ENCODE measurements around the gene TULP4.
"Not testable (repeated sequence)": the region's sequence is repeated elsewhere in the genome, so short reads cannot be mapped to it uniquely, and the experiment has no call there.

The TULP4 gene

DNA sequence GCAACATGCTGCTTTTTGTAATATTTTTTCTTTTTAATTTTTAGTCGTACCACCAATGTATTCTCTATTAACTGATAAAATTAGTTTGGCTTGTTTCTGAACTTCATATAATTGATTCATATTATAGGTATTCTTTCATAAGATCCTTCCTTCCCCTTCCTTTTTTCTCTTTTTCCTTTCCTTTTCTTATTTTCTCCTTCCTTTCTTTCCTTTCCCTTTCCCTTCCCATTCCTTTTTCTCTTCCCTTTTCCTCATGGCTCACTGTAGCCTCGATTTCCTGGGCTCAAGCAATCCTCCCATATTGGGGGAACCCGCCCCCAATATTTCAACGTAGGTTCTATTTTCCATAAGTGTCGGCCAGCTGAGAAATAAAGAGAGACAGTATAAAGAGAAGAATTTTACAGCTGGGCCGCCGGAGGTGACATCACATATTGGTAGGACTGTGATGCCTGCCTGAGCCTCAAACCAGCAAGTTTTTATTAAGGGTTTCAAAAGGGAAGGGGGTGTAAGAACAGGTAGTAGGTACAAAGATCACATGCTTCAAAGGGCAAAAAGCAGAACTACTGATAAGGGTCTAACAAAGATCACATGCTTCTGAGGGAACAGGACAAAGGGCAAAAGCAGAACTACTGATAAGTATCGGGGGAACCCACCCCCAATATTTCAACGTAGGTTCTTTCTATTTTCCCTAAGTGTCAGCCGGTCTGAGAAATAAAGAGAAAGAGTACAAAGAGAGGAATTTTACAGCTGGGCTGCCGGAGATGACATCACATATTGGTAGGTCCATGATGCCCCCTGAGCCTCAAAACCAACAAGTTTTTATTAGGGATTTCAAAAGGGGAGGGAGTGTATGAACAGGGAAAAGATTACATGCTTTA, 16.1 kb upstream of the TULP4 start:
- in situ Hi-C loops (cut with HindIII; ENCODE audit: low sequenced_read_pairs) = not testable (repeated sequence)

DNA sequence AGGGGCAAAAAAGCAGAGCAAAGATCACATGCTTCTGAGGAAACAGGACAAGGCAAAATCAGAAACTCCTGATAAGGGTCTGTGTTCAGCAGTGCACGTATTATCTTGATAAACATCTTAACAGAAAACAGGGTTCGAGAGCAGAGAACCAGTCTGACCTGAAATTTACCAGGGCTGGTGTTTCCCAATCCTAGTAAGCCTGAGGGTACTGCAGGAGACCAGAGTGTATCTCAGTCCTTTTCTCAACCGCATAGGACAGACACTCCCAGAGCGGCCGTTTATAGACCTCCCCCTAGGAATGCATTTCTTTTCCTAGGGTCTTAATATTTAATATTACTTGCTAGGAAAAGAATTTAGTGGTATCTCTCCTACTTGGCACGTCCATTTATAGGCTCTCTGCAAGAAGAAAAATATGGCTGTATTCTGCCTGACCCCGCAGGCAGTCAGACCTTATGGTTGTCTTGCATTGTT, 15.4 kb upstream of the TULP4 start:
- in situ Hi-C loops (cut with HindIII; ENCODE audit: low sequenced_read_pairs) = not testable (repeated sequence)

DNA sequence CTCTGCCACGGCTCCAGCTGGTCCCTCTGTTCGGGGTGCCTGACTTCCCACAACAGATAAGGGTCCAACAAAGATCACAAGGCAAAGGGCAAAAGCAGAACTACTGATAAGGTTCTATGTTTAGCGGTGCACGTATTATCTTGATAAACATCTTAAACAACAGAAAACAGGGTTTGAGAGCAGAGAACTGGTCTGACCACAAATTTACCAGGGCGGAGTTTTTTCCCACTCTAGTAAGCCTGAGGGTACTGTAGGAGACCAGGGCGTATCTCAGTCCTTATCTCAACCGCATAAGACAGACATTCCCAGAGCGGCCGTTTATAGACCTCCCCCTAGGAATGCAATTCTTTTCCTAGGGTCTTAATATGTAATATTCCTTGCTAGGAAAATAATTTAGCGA, 14.6 kb upstream of the TULP4 start:
- in situ Hi-C loops (cut with HindIII; ENCODE audit: low sequenced_read_pairs) = not testable (repeated sequence)

DNA sequence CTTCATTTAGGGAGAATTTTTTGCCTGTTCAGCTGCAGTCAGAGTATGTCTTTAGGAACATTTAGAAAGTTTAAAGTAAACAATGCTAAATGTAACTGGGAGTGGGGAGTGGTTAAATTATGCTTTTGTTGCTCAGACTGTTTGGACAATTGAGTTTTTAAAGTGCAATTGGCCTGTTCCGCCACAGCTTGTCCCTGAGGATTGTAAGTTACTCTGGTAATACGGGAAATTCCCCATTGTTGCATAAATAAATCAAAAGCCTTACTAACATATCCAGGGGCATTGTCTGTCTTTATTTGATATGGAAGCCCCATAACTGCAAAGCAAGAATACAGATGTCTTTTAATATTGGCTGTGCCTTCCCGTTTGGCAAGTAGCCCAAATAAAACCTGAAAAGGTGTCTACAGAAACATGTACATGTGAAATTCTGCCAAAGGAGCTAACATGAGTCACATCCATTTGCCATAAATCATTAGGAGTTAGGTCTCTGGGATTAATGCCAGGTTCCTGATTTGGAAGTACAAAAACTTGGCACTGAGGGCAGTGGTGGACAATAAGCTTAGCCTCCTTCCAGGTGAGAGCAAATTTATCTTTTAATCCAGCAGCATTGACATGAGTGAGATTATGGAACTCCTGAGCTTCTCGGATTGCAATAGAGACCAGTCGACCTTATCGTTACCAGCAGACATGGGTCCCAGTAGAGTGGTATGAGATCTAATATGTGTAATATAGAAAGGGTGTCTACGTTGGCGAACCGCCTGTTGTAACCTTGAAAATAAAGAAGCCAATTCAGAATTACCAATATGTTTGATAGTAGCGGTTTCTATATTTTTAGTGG, 11.7 kb upstream of the TULP4 start:
- in situ Hi-C loops (cut with HindIII; ENCODE audit: low sequenced_read_pairs) = not testable (repeated sequence)

DNA sequence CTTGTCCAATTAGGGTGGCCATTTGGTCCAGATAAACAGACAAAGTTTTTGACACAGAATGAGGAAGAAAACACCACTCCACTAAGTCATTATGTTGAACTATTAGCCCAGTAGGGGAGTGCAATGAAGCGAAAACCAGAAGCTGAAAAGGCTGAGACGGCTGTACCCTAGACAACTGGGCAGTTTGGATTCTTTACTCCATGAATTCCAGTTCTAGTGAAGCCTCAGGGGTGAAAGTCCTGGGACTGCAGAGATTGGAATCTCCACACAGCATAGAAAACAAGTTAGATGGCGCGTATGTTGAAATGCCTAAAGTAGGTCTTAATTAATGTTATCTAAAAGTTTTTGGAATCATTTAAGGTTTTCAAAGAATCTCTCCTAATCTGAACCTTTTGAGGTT, 10.7 kb upstream of the TULP4 start:
- in situ Hi-C loops (cut with HindIII; ENCODE audit: low sequenced_read_pairs) = not testable (repeated sequence)

DNA sequence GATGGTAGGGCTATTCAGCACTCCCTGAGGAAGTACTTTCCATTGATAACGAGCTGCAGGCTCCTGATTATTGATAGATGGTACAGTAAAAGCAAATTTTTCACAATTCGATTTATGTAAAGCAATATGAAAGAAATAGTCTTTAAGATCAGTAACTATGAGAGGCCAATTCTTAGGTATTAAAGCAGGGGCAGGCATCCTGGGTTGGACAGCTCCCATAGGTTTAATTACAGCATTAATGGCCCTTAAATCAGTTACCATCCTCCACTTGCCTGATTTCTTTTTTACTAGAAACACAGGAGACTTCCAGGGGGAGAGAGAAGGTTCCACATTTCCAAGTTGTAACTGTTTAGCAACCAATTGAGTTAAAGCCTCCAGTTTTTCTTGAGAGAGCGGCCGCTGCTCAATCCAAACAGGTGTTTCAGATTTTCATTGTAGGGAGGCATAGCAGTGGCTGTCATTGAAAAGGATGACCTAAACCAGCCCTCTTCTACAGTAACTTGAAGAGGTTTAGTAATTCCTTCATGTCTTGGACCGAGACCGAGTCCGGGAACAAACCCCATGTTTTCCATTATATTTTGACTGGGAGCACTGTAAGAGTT, 10.0 kb upstream of the TULP4 start:
- in situ Hi-C loops (cut with HindIII; ENCODE audit: low sequenced_read_pairs) = not testable (repeated sequence)

DNA sequence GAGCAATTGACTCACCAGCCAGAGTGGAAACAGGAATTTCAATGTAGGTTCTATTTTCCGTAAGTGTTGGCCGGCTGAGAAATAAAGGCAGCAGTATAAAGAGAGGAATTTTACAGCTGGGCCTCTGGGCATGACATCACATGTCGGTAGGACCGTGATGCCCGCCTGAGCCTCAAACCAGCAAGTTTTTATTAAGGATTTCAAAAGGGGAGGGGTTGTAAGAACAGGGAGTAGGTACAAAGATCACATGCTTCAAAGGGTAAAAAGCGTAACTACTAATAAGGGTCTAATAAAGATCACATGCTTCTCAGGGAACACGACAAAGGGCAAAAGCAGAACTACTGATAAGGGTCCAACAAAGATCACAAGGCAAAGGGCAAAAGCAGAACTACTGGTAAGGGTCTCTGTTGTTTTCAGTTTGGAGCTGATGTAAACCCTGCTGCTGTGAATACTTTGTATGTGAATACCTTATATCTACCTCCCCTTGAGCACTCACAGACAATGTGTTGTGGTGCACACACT, 9.0 kb upstream of the TULP4 start:
- in situ Hi-C loops (cut with HindIII; ENCODE audit: low sequenced_read_pairs) = no loop called here

DNA sequence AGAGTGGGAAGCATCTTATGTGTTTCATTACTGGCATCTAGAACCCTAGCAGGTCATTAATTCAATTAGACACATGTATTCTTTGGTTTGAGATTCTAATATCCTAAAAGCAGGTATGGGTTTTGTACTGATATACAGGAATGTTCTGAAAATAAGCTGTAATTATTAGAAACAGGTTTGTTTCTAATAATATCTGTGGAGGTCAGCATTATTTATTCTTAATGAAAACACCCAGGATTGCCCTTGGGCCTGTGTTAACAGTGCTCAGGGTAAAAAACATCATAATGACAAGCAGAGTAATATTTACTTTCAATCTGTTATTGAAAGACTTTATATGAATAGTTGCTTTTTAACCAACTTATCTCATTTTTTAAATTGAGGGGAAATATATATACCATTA, 8.0 kb upstream of the TULP4 start:
- in situ Hi-C loops (cut with HindIII; ENCODE audit: low sequenced_read_pairs) = no loop called here

DNA sequence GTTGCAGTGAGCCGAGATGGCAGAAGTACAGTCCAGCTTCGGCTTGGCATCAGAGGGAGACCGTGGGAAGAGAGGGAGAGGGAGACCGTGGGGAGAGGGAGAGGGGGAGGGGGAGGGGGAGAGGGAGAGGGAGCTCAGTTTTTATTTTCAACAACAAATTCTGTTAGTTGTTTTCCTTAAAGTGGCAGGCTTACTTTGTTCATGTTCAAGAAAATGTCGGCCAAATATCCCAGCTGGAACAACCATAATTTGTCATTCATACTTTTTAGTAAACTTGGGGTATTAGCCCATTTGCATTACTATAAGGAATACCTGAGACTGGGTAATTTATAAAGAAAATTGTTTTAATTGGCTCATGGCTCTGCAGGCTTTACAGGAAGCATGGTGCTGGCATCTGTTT, 2.5 kb upstream of the TULP4 start:
- in situ Hi-C loops (cut with HindIII; ENCODE audit: low sequenced_read_pairs) = no loop called here

DNA sequence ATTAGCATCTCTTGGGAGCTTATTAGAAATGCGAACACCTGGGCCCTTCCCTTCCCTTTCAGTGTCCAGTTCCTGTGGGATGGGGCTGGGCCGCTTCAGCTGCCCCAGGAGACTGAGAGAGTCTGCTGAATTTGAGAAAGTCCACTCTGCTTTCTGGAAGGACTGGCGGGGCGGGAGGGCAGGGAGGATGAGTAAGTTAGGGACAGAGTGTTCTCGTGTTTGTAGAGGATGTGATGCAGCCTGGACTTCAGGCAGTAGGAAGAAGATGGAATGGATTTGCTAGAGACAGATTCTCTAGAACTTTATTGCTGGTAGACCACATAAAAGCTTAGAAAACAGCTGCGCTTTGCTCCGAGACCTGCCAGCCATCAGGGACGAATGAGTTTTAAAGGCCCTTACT, 1.1 kb upstream of the TULP4 start:
- in situ Hi-C loops (cut with HindIII; ENCODE audit: low sequenced_read_pairs) = no loop called here

DNA sequence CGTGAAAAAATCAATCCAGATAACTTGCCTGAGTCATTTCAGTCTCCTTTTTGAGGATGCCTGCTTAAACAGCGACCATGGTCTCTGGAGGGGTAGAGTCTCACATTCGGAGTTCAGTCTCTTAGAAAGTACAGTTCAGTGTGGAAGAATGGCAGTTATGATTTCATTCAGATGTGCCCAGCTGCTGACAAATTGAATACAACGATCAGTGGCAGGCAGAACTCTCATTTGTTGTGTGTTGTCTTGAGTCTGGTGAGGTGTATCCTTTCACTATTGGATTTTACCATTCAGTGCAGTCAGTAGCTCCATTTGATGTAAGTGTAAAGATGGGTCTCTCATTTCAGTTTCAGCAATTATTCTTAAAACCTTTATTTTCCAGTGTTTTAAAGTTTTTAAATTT, 639 bp upstream of the TULP4 start:
- in situ Hi-C loops (cut with HindIII; ENCODE audit: low sequenced_read_pairs) = no loop called here

DNA sequence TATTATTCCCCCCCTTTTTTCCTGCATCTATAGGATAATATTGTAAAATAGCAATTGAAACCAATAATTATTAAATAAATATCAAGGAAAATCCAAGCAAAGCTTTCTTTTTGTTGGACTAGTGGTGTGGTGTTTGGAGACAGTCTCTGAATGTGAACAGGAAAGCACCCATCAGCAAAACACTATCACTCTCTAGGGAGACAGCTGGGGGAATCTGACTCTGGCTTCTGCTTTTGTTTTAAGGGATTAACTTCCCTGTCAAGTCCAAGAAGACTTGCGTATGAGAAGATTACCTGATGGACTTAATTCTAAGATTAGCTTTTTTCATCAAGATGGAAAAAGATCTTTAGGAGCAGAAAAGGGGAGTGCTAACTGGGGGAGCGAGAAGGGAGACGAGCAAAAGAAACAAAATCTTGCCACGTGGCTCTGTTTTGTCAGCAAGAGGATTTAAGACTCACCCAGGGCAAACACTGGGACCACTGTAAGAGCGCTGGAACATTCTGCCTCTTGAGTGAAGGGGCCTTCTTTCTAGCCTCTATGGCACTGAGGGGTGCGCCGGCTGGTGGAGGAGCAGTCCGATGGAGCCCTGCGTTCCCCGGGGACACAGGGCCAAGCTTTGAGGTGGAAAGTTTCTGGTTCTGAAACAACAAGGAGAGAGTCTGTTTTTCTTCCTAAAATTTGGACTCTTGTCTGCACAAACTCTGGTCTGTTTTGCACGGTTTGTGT, 570 bp downstream of the TULP4 start:
- in situ Hi-C loops (cut with HindIII; ENCODE audit: low sequenced_read_pairs) = no loop called here

DNA sequence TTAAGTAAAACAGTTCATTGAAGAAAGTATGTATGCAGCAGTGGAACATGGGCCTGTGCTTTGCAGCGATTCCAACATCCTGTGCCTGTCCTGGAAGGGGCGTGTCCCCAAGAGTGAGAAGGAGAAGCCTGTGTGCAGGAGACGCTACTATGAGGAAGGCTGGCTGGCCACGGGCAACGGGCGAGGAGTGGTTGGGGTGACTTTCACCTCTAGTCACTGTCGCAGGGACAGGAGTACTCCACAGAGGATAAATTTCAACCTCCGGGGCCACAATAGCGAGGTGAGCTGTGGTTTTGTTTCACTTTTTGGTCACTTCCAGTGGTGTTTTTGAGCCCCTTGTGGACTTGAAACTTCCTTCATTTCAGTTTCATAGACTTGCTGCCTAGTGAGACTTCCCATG, 1.7 kb downstream of the TULP4 start:
- in situ Hi-C loops (cut with HindIII; ENCODE audit: low sequenced_read_pairs) = no loop called here

DNA sequence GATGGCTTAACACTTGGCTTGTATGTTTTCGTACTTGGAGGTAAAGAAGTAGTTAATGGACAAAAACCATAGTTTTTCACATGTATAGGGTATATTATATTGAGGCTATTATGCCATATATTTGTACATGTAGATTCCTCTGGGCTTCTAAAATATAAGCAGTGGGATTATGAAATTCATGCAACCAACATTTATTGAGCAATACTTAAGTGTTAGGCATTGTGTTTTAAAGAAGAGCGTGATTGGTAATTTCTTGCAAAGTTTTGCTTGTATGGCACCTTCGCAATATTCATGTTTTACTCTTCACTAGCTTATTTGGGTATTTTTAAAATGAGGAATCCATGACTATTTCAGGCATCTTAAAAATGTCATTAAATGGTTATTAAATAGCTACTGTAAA, 2.5 kb downstream of the TULP4 start:
- in situ Hi-C loops (cut with HindIII; ENCODE audit: low sequenced_read_pairs) = no loop called here

DNA sequence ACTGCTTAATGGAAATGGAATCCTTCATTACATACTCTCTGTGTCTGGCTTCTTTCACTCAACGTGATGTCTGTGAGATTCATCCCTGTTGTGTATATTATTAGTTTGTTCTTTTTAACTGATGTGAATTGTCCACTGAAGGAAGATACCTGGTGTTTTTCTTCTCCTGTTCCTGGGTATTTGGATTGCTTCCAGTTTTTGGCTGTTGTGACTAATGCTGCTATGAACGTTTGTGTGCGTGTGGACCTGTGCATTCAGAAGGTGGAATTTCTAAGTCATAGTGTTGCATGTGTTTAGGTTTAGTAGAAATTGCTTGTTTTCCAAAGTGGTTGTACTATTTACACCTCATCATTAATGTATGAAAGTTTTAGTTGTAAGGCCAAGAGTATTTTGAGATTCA, 3.8 kb downstream of the TULP4 start:
- in situ Hi-C loops (cut with HindIII; ENCODE audit: low sequenced_read_pairs) = no loop called here

DNA sequence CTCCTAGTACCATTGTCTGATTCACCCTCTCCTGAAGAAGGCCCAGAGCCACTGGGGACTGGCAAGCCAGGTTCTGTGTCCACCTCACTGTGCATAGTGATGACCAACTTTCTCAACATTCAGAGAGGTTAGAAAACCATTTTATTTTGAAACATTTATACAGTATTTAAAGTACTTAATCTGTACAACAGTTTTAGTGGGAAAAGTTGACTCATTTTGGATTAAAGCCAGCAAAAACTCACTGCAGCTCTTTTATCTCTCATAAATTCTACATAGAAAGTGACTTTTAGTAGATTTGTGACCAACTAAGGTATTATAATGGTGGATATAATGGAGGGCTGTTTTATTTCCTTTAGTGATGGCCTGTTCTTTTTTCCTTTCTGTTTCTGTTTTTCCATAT, 9.7 kb downstream of the TULP4 start:
- in situ Hi-C loops (cut with HindIII; ENCODE audit: low sequenced_read_pairs) = no loop called here

DNA sequence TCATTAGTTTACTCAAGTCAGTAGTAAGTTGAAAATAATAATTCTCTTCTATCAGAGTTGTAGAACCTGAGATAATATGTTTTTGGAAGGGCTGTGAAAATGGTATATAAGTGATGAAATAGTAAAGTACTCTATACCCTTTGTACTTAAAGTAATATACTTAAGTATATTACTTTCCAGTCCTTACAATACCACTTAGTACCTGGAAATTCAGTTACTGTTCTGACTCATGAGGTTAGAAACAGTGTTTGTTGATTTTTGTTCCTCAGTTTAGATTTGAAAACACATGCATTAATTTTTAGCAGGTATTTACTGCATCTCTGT, 10.1 kb downstream of the TULP4 start:
- in situ Hi-C loops (cut with HindIII; ENCODE audit: low sequenced_read_pairs) = no loop called here

DNA sequence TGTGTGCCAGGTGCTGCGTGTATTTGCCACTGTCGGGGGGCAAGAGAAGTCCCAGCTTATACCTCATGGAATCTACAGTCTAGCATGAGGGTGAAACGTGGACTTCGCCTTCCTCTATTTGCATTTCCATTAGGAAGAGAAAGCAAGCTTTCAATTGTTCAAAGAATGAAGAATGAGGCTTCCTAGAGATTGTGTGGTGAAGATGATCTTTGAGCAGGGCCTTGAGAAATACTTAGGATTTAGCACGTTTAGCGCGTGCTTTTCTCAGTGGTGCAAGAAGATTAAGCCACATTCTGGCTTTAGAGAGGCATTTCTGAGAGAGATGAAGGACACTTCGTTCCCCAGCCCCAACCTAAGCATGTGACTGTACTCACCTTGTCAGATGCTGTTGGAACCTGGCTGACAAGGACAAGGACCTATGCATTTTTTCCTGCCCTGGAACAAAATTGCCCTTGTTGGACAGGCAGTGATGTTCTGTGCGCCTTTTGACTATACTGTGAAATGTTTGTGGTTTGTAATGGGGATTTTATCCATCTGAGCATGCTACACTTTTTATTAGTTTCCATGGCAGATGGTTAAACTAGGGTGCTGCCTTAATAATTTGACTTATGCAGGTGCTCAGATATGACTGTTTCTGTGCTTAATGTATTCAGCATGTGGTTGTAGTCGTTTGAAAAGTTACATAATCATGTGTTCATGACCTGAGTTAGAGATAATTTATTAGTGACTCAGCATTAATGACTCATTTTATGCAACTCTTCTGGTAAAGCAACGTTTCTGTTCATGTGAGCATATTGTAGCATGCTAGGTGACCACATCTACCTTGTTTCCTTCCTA, 10.7 kb downstream of the TULP4 start:
- in situ Hi-C loops (cut with HindIII; ENCODE audit: low sequenced_read_pairs) = no loop called here

DNA sequence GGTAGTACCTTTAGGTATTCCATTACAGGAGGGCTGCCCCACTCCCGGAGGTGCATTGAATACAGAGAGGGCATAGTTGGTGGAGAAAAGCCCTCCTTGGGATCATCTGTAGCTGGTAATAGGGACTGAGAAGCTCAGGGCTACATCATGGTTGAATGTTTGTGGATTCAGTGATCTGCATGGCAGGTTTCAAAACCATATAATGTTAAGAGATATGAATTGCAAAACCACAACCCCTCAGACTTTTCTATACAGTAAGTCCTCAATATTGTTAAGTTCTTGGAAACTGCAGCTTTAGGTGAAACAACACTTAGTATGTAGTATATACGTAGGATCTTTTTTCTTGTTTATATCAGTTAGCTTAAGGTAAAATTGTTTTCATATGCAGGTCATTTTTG, 11.3 kb downstream of the TULP4 start:
- in situ Hi-C loops (cut with HindIII; ENCODE audit: low sequenced_read_pairs) = no loop called here

DNA sequence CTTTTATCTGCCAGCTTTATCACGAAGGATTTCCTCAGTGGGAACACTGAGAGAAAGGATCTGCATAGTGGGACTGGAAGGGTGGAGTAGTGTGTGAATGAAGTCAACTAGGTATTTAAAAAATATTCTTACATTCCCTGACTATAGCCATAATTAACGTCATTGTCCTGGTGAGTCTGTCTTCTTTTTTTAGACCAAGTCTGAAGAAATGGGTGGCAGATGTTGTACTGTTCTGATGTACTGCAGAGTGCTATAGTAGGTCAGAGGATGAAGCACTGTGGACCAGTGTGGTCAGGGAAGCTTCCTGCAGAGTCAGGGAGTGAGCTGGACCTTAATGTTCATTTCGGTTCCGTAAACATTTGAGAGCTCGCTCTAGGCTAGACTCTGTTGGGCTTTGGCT, 11.9 kb downstream of the TULP4 start:
- in situ Hi-C loops (cut with HindIII; ENCODE audit: low sequenced_read_pairs) = no loop called here

Data from DLD1 (cell line).